Activated naive CD8-positive, alpha-beta T cell treated with anti-CD3 and anti-CD28 coated beads, Interleukin-2, amount 50 U/mL, for 24 hours (primary cell): ENCODE results near the gene ZNF280D.

Experiments used
- ATAC-seq: fragments of 150-1000 bp; cut with Tn5 transposase; one replicate; pipeline ENCODE4 v1.10.0; 2021
- DNase-seq: peaks from one replicate; pipeline ENCODE4 v3.0.0; 2021
- H3K27ac Mint-ChIP-seq: one replicate; pipeline ENCODE4 v1.8.0; 2021; ENCODE audit warnings: mild to moderate bottlenecking, mixed read lengths
- H3K27me3 Mint-ChIP-seq: one replicate; pipeline ENCODE4 v1.8.0; 2021; ENCODE audit warnings: mixed read lengths
- H3K36me3 Mint-ChIP-seq: one replicate; pipeline ENCODE4 v1.8.0; 2021; ENCODE audit warnings: low read depth, mixed read lengths
- H3K4me1 Mint-ChIP-seq: one replicate; pipeline ENCODE4 v1.8.0; 2021; ENCODE audit warnings: mixed read lengths
- H3K4me3 Mint-ChIP-seq: one replicate; pipeline ENCODE4 v1.8.0; 2021; ENCODE audit warnings: mild to moderate bottlenecking, moderate library complexity, mixed read lengths
- H3K9me3 Mint-ChIP-seq: one replicate; pipeline ENCODE4 v1.8.0; 2021; ENCODE audit warnings: mixed read lengths

Gene ZNF280D

DNA sequence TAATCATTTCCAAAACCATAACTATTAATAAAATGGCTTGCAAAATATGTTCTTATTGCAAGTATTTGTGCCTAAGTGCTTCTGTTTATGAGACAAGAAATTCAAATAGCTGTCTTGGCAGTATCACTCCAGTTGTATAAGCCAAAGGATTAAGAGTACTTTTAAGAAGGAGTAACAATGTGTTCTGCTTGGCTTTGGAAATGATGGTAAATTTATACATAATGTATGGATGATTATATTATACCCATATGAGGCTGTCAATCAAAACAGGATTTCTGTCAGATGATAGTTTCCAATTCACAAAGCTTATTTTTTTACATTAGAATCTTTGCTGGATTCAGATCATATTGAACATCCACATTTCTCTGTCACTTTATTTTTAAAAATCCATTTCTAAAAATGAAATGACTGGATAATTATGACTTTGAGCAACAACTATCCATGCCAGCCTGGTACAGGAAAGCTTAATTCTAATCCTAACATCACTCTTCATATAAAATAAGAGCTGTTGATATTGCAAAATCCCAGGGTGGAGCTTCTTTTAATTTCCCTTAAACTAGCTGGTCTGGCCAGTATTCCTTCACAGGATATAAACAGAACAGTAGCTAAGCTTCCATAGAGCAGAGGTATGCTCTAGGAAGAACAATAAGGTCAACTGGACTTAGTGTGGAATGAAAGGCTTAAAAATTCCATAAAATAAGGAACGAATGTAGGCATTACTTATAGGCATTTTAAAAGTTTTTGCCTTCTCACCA lies 30.0 kb upstream of the ZNF280D start:
- no peak overlapping the region for H3K4me3 Mint-ChIP-seq
- H3K27me3 Mint-ChIP-seq, result no peaks in the 10 kb centered on the region
- no peak for ATAC-seq
- H3K9me3 Mint-ChIP-seq, result no peaks in the 10 kb centered on the region
- no peak overlapping the region for H3K27ac Mint-ChIP-seq
- H3K36me3 Mint-ChIP-seq, result no peaks in the 10 kb centered on the region
- H3K4me1 Mint-ChIP-seq, result peaks cover 20% of the 10 kb centered on the region
- DNase-seq, result no peak

DNA sequence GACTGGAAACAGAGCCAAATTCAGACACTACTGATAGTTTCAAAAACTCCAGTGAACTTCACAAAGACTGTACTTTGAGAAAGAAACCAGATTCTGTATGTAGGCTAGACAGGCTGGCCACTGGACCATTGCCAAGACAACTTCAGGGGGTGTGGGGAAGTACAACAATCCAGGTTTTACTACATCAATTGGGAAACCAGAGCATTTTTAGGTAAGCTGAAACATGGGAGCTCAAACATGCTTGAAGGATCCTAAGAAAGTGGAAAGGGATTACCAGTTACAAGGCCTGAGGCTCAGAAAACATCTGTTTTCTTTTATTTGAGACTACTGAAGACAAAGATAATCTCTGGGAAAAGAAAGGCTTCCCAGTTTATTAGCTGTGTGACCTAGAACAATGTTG lies 26.9 kb upstream of the ZNF280D start:
- ATAC-seq, result no peak
- H3K36me3 Mint-ChIP-seq, result no peaks in the 10 kb centered on the region
- no peaks in the 10 kb centered on the region for H3K27me3 Mint-ChIP-seq
- no peak for DNase-seq
- no peak overlapping the region for H3K4me3 Mint-ChIP-seq
- H3K4me1 Mint-ChIP-seq, result peaks cover 2% of the 10 kb centered on the region
- no peak overlapping the region for H3K27ac Mint-ChIP-seq
- no peaks in the 10 kb centered on the region for H3K9me3 Mint-ChIP-seq

DNA sequence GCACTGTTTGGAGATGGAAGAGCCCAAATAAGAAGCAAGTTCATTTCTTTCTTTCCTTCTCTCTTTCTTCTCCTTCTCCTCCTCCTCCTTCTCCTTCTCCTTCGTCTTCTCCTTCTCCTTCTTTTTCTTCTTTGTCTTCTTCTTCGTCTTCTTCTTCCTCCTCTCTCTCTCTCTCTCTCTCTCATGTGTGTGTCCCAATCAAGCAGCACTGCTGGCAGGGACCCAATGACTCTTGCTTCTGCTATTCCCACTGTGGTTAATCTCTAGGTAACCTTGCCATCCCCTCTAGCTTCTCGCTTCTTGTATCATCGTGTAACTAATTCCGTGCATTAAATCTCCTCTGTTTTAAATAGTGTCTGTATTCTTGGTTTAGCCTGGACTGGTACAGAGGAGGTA lies 26.1 kb upstream of the ZNF280D start:
- H3K4me3 Mint-ChIP-seq, result no peak overlapping the region
- ATAC-seq, result no peak
- no peak for DNase-seq

DNA sequence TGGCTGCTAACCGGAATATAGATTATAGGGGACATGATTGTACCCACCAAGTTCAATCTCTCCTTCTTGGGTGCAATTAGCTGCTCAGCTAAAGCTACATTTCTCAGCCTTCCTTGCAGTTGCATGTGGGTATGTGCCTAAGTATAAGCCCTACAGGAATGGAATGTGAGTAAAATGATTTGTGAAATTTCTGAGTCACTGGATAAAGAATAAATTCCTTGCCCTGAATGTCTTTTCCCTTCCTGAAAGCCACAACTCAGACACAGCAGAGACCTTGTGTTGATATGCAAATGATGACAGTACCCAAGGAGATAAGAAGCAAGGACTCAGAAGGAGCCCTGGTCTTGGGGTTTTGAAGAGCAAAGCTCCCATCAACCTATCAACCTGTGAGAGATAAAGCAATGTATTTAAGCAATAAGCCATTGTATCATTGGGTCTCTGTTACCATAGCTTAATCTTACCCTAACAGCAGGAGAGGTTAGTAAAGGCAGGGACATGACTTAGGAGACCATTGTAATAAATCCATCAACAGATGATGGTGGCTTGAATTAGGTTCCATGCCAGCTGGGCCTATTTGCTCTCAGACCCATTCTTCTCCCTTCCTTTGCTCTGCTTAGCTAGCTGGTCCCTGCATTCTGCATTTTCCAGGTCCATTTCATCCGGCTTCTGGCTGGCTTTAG lies 25.6 kb upstream of the ZNF280D start:
- DNase-seq (no peak), ATAC-seq (no peak)
- Mint-ChIP-seq H3K27ac (no peak overlapping the region), H3K36me3 (no peaks in the 10 kb centered on the region), H3K4me1 (no peaks in the 10 kb centered on the region), H3K27me3 (peaks cover 4% of the 10 kb centered on the region), H3K9me3 (no peaks in the 10 kb centered on the region), H3K4me3 (no peak overlapping the region)

More for the DNA sequence above, 26.1 kb upstream of the ZNF280D start:
- no peaks in the 10 kb centered on the region for H3K36me3 Mint-ChIP-seq
- H3K27ac Mint-ChIP-seq, result no peak overlapping the region
- H3K4me1 Mint-ChIP-seq, result no peaks in the 10 kb centered on the region
- H3K27me3 Mint-ChIP-seq, result peaks cover 2% of the 10 kb centered on the region
- no peaks in the 10 kb centered on the region for H3K9me3 Mint-ChIP-seq

DNA sequence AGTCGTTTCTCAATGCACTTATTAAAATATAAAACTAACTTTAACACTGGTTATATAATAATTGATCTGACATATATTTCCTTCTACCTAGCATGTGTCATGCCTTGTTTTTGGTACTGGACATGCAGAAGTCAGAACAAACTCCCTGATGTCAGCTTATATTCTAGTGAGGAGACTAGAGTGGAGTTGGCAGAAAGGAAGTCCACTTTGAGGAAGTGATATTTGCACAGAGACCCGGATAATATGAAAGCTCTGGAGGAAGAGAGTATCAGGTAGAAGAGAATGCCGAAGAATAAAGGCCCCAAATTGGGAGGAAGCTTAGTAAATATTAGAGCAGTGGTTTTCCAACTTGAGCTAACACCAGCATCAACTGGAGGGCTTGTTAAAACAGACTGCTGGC lies 24.6 kb upstream of the ZNF280D start:
- Mint-ChIP-seq H3K4me1 (no peaks in the 10 kb centered on the region), H3K36me3 (no peaks in the 10 kb centered on the region), H3K9me3 (no peaks in the 10 kb centered on the region), H3K4me3 (no peak overlapping the region), H3K27ac (no peak overlapping the region), H3K27me3 (peaks cover 5% of the 10 kb centered on the region)
- DNase-seq (no peak), ATAC-seq (no peak)

DNA sequence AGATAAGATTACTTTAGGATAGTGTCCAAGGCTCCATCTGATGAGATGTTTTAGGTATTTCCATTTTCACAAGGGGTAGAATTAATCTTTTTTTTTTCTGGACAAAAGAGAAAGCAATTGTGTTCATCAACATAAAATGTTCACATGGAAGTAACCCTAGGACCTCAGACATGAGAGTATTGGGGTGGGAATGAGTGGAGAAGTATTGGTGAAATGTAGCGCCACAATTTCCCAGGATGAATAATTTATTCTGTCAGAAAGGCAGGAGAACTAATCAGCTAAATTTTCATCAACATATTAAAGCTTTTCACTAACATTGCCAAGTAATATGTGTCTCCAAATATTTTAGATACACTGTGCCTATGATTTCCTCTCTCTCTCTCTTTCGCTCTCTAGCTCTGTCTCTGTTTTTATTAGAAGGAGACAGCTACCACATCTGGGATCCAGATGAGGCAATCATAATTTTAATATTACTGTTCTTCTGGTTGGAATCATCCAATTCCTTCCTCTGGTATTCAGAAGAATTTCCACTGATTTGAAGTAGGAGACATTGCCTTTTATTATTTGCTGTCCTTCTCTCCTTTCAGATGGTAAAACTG lies 21.6 kb upstream of the ZNF280D start:
- Mint-ChIP-seq H3K4me3 (no peak overlapping the region), H3K9me3 (no peaks in the 10 kb centered on the region), H3K36me3 (no peaks in the 10 kb centered on the region), H3K4me1 (no peaks in the 10 kb centered on the region), H3K27ac (no peak overlapping the region), H3K27me3 (peaks cover 5% of the 10 kb centered on the region)
- DNase-seq (no peak), ATAC-seq (no peak)

DNA sequence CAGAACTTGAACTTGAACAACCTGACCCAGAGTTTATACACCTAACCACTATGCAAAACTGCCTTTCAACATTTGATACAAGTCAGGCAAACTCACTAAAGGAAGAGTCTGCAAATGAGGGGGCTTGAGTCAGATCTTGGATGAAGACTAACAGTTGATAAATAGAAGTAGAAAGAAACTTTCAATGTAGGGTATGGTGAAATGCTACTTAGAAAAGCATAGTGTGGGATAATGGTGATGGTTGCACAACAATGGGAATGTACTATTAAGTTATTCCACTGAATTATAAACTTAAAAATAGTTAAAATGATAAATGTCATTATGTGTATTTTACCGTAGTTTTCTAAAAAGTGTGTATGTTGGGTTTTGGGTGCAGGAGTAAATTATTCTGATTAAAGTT lies 19.7 kb upstream of the ZNF280D start:
- Mint-ChIP-seq H3K36me3 (no peaks in the 10 kb centered on the region), H3K27me3 (peaks cover 5% of the 10 kb centered on the region), H3K4me1 (no peaks in the 10 kb centered on the region), H3K9me3 (no peaks in the 10 kb centered on the region), H3K4me3 (no peak overlapping the region), H3K27ac (no peak overlapping the region)
- ATAC-seq (no peak), DNase-seq (no peak)

DNA sequence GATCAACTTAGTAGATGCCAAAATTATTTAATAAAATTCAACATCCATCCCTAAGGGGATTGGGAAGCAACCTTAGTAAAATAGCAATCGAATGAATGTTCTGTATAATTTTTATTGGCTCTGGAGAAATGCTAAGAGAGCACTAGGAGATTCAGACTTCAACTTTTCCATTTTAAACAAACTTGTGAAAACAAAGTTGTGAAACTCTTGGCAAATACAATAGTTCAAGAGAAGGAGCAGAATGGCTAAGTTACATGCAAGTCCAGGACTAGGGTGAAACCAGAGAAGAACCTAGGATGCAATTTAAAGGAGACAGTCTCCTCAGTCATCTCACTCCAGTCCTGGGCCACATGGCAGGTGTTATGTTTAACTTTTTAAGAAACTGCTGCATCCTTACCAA lies 16.7 kb upstream of the ZNF280D start:
- ATAC-seq (no peak), DNase-seq (no peak)
- Mint-ChIP-seq H3K27me3 (peaks cover 5% of the 10 kb centered on the region), H3K9me3 (no peaks in the 10 kb centered on the region), H3K4me1 (no peaks in the 10 kb centered on the region), H3K36me3 (no peaks in the 10 kb centered on the region), H3K27ac (no peak overlapping the region), H3K4me3 (no peak overlapping the region)

DNA sequence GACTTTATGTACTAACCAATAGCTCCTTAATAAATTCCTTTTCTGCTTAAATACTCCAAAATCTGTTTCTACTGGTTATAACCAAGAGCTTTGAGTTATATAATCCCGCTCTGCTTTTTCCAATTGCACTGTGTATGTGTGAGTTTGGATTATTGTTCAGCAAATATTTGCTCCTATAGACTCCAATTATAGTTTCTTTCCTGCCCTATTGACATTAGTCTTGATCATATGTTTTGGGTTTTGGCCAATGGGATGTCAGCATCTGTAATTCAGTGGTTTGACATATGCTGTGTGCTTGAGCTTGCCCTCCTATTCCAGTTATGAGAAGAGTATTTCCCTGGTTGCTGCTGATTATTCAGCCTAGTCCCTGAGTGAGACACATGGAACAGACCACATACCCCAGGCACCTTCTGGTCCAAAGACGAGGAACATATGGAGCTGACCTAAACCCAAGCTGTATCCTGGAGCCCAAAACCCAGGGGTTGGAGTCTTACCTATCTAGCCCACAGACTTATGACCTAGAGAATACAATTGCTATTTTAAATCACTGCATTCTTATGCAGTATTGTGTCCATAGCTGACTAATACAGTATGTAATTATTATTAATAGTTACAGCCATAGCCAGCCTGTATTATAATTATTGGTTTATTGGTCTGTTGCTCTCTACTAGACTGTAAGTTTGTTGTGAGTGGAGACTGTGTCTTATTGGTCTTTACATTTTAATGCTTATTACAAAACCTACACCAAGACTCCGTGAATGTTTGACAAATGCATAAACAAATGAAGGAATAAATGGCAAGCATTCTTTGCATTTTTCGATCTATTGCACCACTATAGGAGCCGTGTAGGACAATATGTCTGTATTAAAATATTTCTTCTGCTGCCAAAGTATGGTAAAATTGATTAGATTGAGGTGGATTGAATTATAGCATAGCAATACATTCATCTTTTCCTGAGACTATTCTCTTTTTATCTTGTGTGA lies 11.7 kb upstream of the ZNF280D start:
- Mint-ChIP-seq H3K9me3 (no peaks in the 10 kb centered on the region), H3K36me3 (no peaks in the 10 kb centered on the region), H3K27me3 (peaks cover 5% of the 10 kb centered on the region), H3K27ac (no peak overlapping the region), H3K4me3 (no peak overlapping the region), H3K4me1 (no peaks in the 10 kb centered on the region)
- DNase-seq (no peak), ATAC-seq (no peak)

DNA sequence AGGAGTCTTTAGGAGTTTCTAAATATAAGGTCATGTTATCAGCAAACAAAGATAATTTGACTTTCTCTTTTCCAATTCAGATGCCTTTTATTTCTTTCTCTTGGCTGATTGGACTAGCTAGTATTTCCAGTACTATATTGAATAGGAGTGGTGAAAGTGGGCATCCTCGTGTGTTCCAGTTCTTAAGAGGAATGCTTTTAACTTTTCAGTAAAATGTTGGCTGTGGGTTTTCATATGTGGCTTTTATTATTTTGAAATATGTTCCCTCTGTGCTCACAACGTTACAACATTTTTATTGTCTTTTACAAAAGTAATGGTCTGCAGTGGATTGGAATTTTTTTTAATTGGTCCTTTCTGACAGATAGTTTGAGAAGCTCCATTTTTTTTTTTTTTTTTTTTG lies 8.2 kb upstream of the ZNF280D start:
- Mint-ChIP-seq H3K4me1 (no peaks in the 10 kb centered on the region), H3K27me3 (peaks cover 5% of the 10 kb centered on the region), H3K27ac (no peak overlapping the region), H3K9me3 (no peaks in the 10 kb centered on the region), H3K36me3 (no peaks in the 10 kb centered on the region), H3K4me3 (no peak overlapping the region)
- no peak for DNase-seq
- ATAC-seq, result no peak

DNA sequence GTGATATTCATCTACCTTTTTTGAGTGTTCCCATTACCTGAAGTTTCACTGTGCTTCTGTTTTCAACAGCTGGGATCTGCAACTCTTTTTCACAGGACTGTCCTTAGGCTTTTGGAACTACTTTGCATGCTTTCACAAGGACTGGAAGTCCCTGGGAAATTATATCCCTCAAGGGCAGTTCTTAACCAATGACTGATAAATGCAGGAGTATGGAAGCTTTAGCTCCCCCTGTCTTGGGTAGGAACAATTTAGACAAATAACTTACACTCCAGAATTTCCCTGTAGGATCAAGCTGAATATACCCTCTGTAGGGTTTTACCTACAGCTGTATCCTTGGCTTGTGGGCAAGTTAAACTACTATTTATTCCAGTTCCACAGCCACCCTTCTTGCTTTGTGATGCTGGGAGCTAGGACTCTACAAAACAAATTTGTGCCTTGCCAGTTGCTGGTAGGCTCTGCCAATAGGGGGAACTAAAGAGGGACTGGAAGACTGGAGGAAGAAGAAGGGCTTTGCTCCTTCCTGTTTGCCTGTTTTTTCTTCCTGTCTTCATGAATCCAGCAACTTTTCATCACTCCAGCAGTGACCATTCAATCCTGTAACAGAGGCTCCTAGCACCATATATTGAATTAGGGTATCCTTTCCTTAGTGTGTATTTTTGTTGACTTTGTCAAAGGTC lies 6.8 kb upstream of the ZNF280D start:
- Mint-ChIP-seq H3K9me3 (no peaks in the 10 kb centered on the region), H3K36me3 (no peaks in the 10 kb centered on the region), H3K4me1 (no peaks in the 10 kb centered on the region), H3K27me3 (peaks cover 5% of the 10 kb centered on the region), H3K4me3 (no peak overlapping the region), H3K27ac (no peak overlapping the region)
- DNase-seq (no peak), ATAC-seq (no peak)

DNA sequence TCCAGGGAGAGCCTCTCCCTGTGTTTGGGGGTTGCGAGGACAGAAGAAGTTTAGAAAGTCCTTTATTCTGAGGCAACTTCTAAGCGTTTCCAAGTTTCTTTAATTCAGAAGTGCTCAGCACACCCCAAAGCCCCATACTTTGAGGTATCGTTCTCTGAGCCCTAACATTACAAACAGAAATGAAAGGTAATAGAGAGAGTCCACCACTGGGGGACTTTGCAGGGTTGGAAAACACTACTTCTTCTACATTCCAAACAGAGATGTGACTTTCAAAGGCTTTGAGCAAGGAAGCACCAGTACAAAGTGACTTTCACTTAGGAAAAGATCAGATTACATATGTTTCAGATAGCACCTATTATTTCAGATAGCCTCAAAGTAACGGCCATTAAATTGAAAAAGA lies 6.2 kb upstream of the ZNF280D start:
- no peaks in the 10 kb centered on the region for H3K9me3 Mint-ChIP-seq
- no peaks in the 10 kb centered on the region for H3K4me1 Mint-ChIP-seq
- H3K4me3 Mint-ChIP-seq, result no peak overlapping the region
- H3K27ac Mint-ChIP-seq, result no peak overlapping the region
- no peaks in the 10 kb centered on the region for H3K36me3 Mint-ChIP-seq
- DNase-seq (no peak), ATAC-seq (no peak)
- peaks cover 2% of the 10 kb centered on the region for H3K27me3 Mint-ChIP-seq

DNA sequence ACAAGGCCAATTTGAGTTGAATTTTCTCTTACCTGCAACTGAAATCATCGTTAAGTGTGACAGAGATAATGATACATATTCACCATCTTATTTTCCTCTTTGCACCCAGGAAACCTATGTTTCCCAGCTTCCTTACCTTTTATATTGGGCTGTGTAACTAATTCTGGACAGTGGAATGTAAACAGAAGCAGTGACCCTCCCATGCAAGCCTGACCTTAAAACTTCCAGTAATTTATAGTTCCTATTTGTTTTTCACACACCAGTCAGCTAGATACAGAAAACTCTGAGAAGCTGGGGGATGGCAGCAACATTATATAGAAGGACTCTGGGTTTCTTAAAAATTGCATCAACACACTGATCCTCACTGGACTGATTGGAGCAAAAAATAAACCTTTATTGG lies 4.5 kb upstream of the ZNF280D start:
- DNase-seq, result no peak
- Mint-ChIP-seq H3K27ac (no peak overlapping the region), H3K27me3 (no peaks in the 10 kb centered on the region), H3K9me3 (no peaks in the 10 kb centered on the region), H3K4me3 (no peak overlapping the region), H3K36me3 (no peaks in the 10 kb centered on the region), H3K4me1 (peaks cover 2% of the 10 kb centered on the region)
- ATAC-seq, result no peak
